HG03469 (cell line): ENCODE data around the gene ARHGEF28.

Experiments
- ATAC-seq: cut with Tn5 transposase; IDR thresholded peaks from one replicate; pipeline ENCODE4 v1.9.1; 2021; ENCODE audit warnings: mild to moderate bottlenecking, moderate library complexity, moderate number of reproducible peaks; ENCODE audit not compliant: unreplicated experiment

ARHGEF28 gene

DNA sequence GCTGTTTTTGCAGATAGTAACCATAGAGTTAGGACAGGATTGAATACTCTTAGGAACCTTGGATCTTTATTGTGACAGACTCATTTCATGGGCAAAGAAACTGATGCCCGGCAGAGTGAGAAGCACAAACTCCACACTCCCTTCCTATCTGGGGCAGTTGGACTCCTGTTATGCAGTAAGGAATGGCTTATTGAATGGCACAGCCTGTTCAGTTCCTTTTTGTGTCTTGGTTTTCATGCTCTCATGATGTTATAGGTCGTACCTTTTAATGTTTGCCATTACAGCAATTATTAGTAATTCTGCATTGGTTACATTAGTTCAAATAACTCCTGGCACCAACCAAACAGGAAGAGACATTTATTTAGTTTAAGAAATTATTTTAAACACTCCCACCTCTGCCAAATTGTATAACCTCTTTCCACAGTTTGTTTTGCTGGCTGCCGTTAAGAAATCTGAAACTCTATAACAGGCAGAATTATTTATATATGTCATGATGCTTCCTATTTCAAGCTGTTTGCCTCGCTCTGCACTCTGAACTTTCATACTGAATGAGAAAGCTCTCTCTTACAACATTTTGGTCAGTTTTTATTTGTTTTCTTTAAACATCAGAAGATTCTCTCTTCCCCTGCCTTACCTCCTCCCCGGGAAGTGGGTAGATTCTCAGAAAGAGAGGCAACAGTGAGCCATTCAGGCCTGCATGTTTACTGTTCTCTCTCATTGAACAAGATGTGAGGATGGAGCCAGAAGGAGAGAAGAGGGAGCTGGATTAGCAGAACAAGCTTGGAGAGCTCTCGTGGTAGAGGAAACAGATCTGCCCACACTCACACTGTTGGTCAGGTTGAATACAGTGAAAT lies 144.4 kb downstream of the ARHGEF28 start:
- ATAC-seq: no peak

DNA sequence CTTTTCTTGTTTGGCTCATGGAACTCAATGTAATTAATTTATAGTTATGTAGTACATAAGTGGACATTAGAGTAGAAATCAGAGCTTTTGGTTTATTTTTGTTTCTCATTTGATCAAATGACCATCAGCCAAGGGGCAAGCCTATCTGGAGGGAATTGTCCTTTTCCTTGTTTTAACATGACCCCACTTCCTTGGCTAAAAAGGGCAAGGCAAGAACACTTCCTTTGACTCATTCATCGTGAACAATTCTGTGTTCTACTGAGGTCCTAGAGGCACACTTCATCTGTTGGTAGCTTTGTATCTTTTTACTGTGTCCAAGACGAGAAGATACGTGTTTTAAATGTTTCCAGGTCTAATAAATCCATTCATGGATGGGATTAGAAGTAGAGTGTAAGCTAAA lies 148.9 kb downstream of the ARHGEF28 start:
- ATAC-seq: no peak

DNA sequence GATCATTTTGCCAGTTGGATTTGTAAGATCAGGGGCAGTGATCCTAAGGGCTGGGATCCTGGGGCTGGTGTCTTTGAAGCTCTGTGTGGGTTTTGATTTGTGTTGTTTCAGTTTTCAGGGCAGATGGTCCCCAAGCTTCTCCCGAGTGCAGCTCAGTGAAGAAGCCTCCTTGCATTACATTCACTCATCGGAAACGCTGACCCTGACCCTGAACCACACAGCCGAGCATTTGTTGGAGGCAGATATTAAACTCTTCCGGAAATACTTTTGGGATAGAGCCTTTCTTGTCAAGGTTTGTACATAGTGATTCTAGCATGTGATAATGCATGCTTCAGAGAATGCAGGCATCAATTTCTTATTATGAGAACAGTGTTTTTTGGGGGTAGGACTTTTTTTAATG lies 150.4 kb downstream of the ARHGEF28 start:
- no peak for ATAC-seq

DNA sequence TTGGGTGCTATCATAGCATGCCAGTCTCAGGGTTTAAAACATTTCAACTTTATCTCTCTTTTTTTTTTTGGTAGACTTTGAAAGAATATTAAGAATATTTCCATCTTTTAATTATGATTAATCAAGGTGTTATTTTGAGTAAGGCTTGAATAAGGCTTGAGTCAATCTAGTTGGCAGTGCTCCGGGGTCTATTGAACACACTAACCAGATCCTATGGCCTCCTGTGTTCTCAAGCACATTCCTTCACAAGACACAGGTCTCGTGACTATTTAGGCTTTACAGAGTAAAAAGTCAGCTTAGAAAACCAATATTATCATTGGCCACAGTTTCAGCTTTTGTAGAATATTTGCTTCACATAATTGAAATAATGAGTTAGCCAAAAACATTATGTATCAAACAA lies 151.2 kb downstream of the ARHGEF28 start:
- ATAC-seq: no peak

DNA sequence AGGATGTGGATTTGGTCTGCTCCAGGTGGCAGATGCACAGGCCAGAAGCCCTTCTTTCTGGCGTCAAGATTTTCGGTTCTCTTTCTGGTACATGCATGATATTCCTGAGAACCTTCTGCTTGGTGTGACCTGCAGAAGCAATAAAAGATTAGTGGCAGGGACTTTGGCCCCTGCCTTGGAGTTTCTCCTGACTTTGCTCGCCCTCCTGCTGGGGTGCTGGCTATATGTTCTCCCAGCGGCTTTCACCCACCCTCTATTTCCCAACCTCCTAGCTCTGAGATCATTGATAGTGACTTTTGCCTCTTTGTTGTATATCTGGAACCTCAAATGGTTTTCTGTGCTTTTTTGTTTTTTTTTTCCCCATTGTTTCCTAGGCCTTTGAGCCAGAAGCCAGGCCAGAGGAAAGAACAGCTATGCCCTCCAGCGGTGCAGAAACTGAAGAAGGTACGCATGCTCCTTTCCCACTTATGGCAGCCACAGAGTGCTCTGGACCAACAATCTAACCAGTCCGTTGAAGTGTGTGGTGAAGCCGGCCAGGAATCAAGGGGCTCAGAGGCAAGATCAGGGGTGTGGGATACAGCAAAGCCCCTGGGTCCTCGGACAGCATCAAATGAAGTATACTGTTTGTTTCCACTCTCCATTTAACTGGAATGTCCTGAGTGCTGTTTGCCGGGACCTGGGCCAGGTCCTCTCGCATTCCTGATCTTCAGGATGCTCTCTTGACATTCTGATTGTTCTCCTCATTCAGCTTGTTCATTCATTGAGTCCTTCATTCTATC lies 154.5 kb downstream of the ARHGEF28 start:
- ATAC-seq: no peak

DNA sequence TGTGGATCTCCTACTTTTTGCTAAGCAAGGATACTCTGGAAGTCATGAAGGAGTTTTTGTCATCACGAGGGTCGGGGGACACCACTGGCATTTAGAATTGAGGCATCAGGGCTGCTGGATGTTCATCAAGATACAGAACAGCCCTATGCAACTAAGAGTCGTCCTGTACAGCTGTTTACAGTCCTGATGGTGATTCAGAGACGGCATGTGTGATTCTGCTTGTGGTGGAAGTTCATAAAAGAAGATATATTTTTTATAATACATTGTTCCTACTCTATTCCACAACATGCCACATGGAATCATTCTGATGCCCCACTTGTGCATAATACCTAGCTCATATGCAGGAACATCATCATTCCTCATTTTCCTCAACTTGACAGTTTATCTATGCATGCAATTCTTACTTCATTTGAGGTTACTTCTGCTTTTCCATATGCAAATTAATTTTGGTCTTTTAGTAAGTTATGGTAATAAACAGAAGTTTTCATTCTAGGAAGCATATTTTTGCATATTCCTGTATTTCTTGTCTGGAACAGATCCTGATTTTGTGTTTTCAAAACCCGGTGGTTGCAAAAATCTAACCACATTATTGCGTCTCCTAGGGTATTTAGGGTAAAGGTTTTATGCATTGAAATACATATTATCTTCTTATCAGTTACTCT lies 155.2 kb downstream of the ARHGEF28 start:
- no peak for ATAC-seq

DNA sequence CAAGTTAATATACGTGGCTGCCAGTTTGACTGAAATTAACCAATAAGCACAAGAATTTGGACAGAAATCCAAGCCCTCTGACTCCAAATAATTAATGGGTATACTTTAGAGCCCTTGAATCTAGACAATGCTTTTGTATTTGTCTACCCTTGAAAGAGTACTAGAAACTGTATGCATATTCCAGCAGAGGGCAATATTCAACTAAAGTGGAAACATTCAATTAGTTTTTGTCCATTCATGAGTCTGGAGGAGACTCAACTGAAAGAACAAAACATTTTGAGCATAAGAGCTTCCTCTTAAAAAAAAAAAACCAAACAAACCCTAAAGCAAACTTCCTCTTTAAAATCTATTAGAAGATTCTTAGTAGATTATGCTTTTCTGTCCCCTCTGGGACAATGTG lies 157.8 kb downstream of the ARHGEF28 start:
- ATAC-seq: no peak

DNA sequence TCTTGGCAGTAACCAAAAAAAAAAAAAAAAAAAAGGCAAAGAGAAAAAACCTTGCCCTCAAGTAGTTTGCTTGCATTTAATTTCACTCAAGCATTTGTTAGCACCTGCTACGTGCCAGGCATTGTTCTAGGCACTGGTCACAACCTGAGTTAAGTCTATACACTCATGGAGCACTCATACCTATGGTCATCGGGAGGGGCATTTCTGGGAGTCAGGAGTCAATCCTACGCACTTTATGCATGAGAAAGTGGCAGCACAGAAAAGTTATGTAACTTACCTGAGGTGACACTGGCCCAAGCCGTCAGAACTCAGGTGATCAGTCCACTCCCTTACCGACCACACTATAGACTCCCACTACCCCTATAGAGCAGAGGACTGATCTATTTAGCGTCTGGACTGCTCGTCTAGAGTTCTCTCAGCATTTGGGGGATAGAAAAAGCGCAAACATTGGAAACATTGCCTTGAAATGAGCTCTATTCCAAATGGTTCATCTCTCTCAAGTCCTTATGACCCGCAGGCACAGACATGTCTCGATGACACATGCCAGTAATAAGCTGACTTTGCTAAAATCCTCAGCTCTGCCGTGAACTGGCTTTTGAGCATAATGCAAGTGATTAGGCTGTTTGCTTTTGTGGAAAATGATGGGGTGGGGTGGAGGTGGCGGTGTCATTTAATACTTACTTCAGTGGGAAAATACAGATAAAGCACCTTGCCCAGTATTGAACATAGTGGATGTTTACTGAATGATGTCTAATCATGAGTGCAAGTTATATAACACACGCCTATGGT lies 160.2 kb downstream of the ARHGEF28 start:
- no peak for ATAC-seq

DNA sequence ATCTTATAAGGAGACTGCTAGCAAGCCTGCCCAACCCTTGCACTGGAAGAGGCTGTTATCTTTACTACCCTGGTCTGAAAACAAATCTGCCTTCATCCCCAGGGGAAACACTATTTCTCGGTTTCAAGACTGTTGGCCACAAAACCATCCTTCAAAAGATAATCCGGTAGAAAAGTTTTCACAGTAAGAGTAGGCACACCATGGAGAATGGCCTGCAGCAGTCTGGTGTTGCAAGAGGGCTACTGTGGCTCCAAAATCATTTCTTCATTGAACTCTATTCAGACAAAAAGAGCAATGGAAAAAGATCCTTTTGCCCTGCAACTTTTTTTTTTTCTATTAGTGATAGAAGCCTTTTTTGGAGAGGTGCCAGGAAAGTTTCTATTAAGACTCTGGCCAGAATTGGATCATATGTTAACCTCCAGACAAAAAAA lies 163.9 kb downstream of the ARHGEF28 start:
- no peak for ATAC-seq

DNA sequence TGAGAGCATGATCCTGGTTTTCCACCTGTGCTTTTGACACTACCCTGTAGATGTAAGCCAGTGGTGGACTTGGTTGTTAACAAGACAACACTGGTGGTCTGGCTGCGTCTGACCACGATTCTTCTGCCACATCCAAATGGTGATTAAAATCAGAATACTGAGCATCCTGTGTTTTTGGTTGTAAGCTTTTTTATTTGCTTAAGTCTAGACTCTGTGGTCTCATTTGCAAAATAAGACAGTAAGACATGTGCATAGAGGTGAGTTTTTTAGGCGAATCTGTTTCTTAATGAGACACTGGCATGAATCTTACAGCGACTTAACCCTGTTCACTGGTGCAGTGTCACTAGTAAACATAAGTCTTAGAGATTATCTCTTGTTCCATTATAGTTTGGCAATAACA lies 165.4 kb downstream of the ARHGEF28 start:
- ATAC-seq: no peak

DNA sequence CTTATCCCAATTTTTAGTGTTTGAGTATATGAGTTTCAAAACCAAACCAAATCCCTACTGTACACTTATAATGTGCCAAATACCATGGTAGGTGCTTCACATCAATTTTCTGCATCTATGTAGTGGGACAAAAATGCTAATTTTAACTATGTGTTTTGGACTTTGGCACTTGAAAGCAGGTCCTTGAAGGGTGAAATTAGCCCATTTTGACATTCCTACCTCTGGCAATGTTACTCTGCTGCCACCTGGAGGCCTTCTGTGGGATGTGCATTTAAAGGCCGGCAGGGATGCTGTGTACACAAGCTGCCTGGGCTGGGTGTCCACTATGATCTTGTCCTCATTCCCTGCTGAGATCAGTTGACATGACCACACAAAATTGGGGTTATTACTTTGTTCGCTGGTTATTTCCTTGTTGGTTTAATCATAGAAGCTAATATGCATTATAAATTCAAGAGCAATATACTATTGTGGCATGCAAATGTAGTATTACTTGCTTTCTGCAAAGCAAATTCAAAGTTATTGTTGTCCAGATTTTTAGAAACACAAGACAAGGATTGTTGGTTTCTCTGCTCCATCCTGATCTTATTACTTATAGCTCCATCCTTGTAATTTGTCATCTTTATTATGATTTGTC lies 166.8 kb downstream of the ARHGEF28 start:
- no peak for ATAC-seq

DNA sequence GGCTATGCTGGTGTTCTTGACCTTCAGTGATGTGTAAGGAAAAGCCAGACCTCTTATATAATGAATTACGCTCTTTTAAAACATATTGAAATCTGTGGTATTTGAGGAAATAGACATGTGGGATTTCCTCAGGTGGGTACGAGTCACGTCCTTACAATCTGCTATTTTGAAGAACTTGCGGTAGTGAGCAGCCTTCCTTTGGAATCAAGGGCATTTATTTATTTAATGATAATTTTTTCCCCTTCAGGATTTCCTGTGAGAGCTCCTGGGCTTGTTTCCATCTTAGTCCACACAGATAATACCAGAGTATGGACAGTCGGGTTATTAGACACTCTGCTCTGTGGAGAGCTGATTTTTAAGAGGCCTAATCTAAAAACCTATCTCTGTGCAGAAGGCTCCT lies 167.9 kb downstream of the ARHGEF28 start:
- no peak for ATAC-seq

DNA sequence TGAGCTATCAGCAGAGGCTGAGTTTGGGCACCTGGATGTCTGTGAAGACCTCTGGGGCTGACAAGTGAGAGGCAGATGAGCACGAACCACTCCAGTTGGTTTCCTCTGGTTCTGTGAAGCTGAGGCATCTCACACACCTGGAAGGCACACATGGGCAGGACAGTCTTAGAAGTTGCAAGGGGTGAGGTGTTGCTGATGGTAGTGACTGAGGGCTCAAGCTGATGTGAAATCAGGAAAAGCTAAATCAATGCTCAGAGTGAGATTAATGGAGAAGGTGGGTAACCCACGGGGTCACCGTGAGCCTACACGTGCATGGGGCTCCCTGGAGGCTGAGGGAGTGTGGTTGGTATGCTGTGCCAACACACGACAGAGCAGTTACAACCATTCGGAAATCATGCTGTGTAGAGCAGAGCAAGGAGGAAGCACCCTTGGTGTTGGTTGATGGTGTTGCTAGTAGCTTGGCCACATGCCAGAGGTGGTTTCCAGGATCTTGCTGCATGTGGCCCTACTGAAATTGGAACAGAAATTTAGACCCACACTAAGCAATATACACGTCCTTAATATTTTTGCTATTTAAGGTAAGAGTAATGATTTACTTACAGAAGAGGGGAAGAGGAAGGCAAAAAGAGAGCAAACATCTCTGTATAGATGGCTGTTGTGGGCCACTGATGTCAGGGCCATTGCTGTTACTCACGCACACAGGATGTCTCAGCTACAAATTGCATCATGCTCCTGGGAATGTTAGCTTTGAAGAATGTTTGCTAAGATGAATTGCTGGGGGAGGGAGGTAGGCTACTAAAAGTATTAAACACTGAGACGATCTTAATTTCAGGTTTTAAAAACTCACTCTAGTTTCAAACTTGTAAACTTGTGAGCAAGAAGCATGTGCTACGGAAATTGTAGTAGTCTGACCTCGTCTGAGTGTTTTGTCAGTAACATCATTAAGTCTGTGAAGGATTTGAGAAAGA lies 170.5 kb downstream of the ARHGEF28 start:
- no peak for ATAC-seq

DNA sequence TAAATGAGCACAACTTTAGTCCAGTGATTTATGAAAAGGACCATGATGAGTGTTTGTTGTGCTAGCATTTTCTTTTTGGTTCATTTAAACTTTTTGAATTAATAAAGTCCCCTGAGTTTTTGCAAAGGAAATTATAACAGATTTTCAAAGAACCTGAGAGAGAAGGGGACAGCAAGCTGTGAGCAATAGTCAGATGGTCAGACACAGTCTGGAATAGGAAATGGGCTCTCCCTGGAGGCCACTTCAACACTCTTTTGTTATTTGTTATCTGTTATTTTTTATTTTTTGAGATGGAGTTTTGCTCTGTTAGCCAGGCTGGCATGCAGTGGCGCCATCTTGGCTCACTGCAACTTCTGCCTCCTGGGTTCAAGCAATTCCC lies 171.1 kb downstream of the ARHGEF28 start:
- no peak for ATAC-seq

DNA sequence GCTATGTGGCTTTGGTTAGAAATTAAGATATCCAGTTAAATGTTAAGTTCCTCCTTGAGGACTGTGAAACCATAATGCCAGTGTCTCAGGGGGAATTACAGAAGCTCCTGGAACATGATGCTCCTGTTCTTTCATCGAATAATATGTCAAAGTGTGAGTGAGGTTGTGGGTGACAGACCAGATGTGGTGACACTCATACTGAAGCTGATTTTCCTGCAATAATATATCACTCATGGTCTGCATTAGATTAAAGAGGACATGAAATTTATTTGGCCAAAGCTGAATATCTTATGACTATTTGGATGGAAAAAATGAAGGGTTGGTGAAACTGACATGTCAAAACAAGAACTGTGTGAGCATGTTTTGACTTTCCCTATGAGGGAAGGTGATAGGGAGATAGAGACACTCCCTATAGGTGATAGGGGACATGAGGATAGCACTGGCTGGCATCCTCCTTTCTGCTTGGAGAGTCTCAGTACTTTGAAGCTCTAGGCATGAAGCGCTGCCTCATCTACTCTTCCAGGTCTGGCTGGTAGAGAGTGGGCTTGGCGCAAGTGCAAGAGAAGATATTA lies 173.5 kb downstream of the ARHGEF28 start:
- no peak for ATAC-seq

DNA sequence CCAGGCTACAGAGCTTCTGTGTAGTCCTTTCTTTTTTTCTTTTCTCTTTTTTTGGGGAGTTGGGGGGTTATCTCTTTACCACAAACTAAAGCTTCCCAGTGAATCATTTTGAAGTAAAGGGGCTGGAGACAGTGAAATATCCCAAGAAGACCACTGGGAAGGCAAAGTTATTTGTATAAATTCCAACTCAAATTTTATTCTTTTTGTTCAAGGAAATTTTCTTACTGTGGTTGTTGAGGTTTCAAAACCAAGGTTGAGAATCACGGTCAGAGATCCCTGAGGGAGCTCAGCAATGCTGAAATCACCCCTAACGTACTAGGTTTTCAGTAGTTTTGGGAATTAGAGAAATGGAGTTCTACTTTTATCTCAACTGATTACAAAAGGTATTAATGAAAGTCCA lies 175.7 kb downstream of the ARHGEF28 start:
- no peak for ATAC-seq

DNA sequence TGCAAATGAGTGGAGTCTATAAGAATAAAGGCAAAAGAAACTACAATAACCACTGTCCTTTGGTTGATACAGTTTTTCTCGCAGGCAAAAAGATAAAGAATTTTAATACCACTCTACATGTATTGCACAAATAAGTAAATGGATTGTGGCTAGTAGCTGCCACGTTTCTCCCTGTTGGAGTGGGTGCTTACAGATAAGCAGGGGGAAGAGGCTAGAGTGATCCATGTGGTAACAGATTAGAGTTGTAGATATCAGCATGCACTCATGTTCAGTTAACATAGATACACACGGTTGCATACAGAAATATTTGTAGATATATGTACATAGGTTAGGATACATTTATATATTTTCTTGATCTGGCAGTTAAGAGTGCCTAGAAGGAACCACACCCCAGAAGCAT lies 179.5 kb downstream of the ARHGEF28 start:
- ATAC-seq: no peak

DNA sequence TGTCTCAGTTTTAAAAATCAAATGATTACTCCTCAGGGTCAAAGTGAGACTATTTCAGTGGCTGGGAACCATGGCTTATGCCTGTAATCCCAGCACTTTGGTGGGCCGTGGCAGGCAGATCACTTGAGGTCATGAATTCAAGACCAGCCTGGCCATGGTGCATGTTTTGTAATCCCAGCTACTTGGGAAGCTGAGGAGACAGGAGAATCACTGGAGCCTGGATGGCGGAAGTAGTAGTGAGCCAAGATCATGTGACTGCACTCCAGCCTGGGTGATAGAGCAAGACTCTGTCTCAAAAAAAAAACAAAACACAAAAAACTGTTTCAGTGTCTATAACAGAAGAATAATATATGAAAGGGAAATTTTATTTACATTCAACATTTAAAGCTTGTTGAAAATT lies 182.9 kb downstream of the ARHGEF28 start:
- ATAC-seq: no peak

DNA sequence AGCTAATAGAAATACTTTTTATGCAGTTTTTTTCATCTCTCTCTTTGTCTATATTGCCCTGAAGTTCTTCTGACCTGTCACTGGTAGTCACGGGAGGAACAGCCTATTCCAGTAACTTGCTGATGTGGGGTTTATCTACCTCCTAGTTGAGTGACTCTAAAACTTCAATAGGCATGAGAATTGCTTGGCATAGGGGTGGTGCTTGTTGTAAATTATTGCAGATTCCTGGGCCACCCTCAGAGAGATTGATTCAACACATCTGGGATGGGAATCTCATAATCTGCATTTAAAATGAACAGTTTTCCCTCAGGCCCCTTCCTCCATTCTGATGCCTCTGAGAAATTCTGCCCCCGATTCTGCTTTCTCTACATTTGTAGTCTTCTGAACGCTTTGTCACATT lies 184.4 kb downstream of the ARHGEF28 start:
- ATAC-seq: no peak
